B cell (primary cell): ENCODE measurements around the gene NOS3. TPM values are rescaled to one million over a fixed set of nuclear protein-coding genes. Genes with fewer than 3 reads are reported as not detected.

Experiments
- ATAC-seq: fragments of 200-7000 bp; cut with Tn5 transposase; one replicate; pipeline ENCODE4 v1.10.0; 2021; ENCODE audit warnings: low read depth, mild to moderate bottlenecking, moderate number of reproducible peaks, moderate library complexity
- CTCF ChIA-PET: fragments of 350-600 bp; sonication (Branson Sonifier 250); formaldehyde crosslinking; loops from one replicate; lab custom pipeline; 2021; ENCODE audit warnings: antibody characterized with exemption, inconsistent platforms; lab: Charles Lee
- POLR2A ChIA-PET: fragments of 350-600 bp; sonication (Branson Sonifier 250); formaldehyde crosslinking; loops from one replicate; lab custom pipeline; 2021; ENCODE audit warnings: antibody characterized with exemption; lab: Charles Lee
- DNase-seq: peaks from one replicate; pipeline ENCODE4 v3.0.0; 2013
- H2AFZ ChIP-seq: 2 replicates; pipeline ENCODE4 v1.6.1; 2012; ENCODE audit warnings: mild to moderate bottlenecking, low read depth, low read length; ENCODE audit not compliant: insufficient read depth, poor library complexity, severe bottlenecking
- H3K27ac ChIP-seq, 2 donors: 1 replicate in 1 of 2; 2 replicates in 1 of 2; pipeline ENCODE4 v1.5.1; 2012 to 2013; ENCODE audit warnings: low read length in 2 of 2, mild to moderate bottlenecking in 2 of 2, moderate library complexity in 1 of 2
- H3K27me3 ChIP-seq, 4 experiments: fragments of 200-600 bp in 1 of 4; sonication (generic) in 1 of 4; replicated peaks in 1 of 4; 1 replicate in 2 of 4; 2 replicates in 2 of 4; pipeline versions ENCODE4 v1.6.1 to v1.7.0; 2013 to 2016; ENCODE audit warnings: low read length in 3 of 4, mild to moderate bottlenecking in 2 of 4, mixed read lengths in 1 of 4, moderate library complexity in 1 of 4; ENCODE audit not compliant: insufficient read depth in 4 of 4, control insufficient read depth in 3 of 4; ENCODE audit errors: control extremely low read depth in 1 of 4
- H3K36me3 ChIP-seq, 2 experiments: replicated peaks in 1 of 2; 1 replicate in 1 of 2; 2 replicates in 1 of 2; pipeline versions ENCODE4 v1.6.1 to v1.7.1; 2013; ENCODE audit warnings: low read length in 1 of 2; ENCODE audit not compliant: insufficient read depth in 2 of 2, control insufficient read depth in 1 of 2; ENCODE audit errors: control extremely low read depth in 1 of 2, extremely low read depth in 1 of 2
- H3K4me1 ChIP-seq, 2 donors: fragments of 200-600 bp in 1 of 2; sonication (generic) in 1 of 2; 1 replicate in 1 of 2; 2 replicates in 1 of 2; pipeline versions ENCODE4 v1.5.1 to v1.6.1; 2013 to 2017; ENCODE audit warnings: low read length in 2 of 2; ENCODE audit not compliant: control insufficient read depth in 2 of 2, insufficient read depth in 2 of 2
- H3K4me2 ChIP-seq: replicated peaks from 2 replicates; pipeline ENCODE3; 2012; ENCODE audit warnings: mild to moderate bottlenecking, low read depth, low read length; ENCODE audit not compliant: poor library complexity, severe bottlenecking
- H3K4me3 ChIP-seq, 5 experiments: fragments of 200-600 bp in 1 of 5; sonication (generic) in 1 of 5; 1 replicate in 3 of 5; 2 replicates in 2 of 5; pipeline versions ENCODE4 v1.5.1 to v1.7.0; 2011 to 2016; ENCODE audit warnings: low read length in 4 of 5, mild to moderate bottlenecking in 4 of 5, low read depth in 2 of 5, control low read depth in 1 of 5, moderate library complexity in 1 of 5; ENCODE audit not compliant: insufficient read depth in 1 of 5; ENCODE audit errors: control extremely low read depth in 1 of 5, extremely low read depth in 1 of 5
- H3K79me2 ChIP-seq: fragments of 200-600 bp; sonication (generic); one replicate; pipeline ENCODE4 v1.6.0; 2016; ENCODE audit warnings: low read length; ENCODE audit not compliant: control insufficient read depth, insufficient read depth
- H3K9ac ChIP-seq: fragments of 200-600 bp; sonication (generic); 2 replicates; pipeline ENCODE4 v1.6.1; 2017; ENCODE audit warnings: mild to moderate bottlenecking, low read length, moderate library complexity
- H3K9me3 ChIP-seq, 3 donors: one replicate each; pipeline versions ENCODE4 v1.6.1 to v1.7.1; 2013; ENCODE audit warnings: low read length in 2 of 3; ENCODE audit not compliant: control insufficient read depth in 2 of 3, insufficient read depth in 1 of 3; ENCODE audit errors: control extremely low read depth in 1 of 3
- H4K20me1 ChIP-seq: 2 replicates; pipeline ENCODE4 v1.6.0; 2012; ENCODE audit warnings: mild to moderate bottlenecking, low read length; ENCODE audit not compliant: insufficient read depth, control insufficient read depth, poor library complexity, severe bottlenecking
- H3K27ac Mint-ChIP-seq: one replicate; pipeline ENCODE4 v1.8.0; 2021; ENCODE audit warnings: mixed read lengths
- H3K27me3 Mint-ChIP-seq: one replicate; pipeline ENCODE4 v1.8.0; 2021; ENCODE audit warnings: mixed read lengths
- H3K4me1 Mint-ChIP-seq: one replicate; pipeline ENCODE4 v1.8.0; 2021; ENCODE audit warnings: mixed read lengths
- H3K4me3 Mint-ChIP-seq: one replicate; pipeline ENCODE4 v1.8.0; 2021; ENCODE audit warnings: mixed read lengths
- H3K9me3 Mint-ChIP-seq: one replicate; pipeline ENCODE4 v1.8.0; 2022; ENCODE audit warnings: mixed read lengths; ENCODE audit not compliant: insufficient read depth
- EZH2 ChIP-seq: IDR thresholded peaks from 2 replicates; pipeline ENCODE4 v1.6.1; 2012; ENCODE audit warnings: borderline replicate concordance, low read depth, mild to moderate bottlenecking, moderate library complexity, low read length; ENCODE audit not compliant: insufficient read depth, poor library complexity, severe bottlenecking
- WGBS: methylation state at CpG from one replicate; pipeline ENCODE4 v1.1.5; 2013; ENCODE audit warnings: missing lambda C conversion rate; ENCODE audit not compliant: insufficient coverage; 5-methylcytosine and 5-hydroxymethylcytosine counted together
- intact Hi-C: fragments of 100-400 bp; cut with micrococcal nuclease; formaldehyde crosslinking; loops from one replicate; pipeline ENCODE4 v1.10.0; 2022
- polyA plus RNA-seq: library from polyadenylated mRNA; depleted of rRNA; stranded (reverse); fragments of >200 nt; gene quantifications from 2 replicates; pipeline ENCODE4 v1.2.3, GENCODE V29; 2012
- total RNA-seq, 2 donors: library from RNA; stranded (reverse); fragments of 120-200 nt in 1 of 2; gene quantifications; 1 replicate in 1 of 2; 2 replicates in 1 of 2; pipeline versions ENCODE4 v1.2.3 to v1.2.4, GENCODE V29; 2013 to 2022
- TF ChIP-seq, protein P1 (sequence below): fragments of 200-600 bp; IDR thresholded peaks from one replicate; pipeline ENCODE4 v1.8.0; 2022; ENCODE audit warnings: antibody characterized with exemption, mild to moderate bottlenecking

Gene NOS3
- total and polyA plus RNA-seq, 2 donors (not counting 1 experiment from before 2014, with no cell fraction given) = 0.39 to 0.54 TPM

DNA sequence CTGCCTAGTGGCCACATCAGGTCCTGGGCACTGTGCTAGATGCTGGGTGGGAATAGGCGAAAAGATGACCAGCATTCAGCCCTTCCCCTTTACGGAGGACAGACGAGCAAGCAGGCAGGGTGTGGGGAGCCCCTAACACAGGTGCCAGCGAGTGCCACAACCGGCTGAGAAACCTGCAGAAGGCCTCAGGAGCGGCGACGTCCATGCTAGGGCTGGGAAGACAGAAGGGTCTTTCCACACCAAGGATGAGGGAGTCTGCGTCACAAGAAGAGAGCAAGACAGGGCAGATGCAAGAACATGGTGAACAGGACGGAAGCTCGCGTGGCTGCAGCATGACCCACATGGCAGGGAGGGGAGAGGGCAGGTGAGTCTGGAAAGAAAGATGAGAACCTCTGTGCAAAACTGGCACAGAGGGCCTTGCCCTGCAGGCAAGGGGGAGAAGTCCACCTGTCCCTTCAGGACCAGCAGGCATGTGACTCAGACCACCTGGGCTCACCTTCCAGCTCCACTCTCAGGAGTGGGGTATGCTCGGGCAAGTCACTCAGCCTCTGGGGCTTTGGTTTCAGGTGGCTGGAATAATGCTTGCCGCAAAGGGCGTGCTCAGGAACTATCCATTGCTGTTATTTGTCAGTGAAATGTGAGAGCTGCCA, 49.3 kb upstream of the NOS3 start:
- Histone ChIP-seq H2AFZ (no peak overlapping the region), H3K9ac (no peak overlapping the region), H3K27me3 (peaks cover 0 to 10% (median 0%) of the 10 kb centered on the region in 4 experiments), H3K27ac (no peak overlapping the region), H3K4me1 (peaks cover 0 to 9% of the 10 kb centered on the region in 2 donors), H3K9me3 (no peaks in the 10 kb centered on the region), H3K36me3 (no peaks in the 10 kb centered on the region), H3K4me2 (no peak overlapping the region), H4K20me1 (no peaks in the 10 kb centered on the region), H3K4me3 (no peak overlapping the region), H3K79me2 (no peaks in the 10 kb centered on the region)
- POLR2A ChIA-PET = no interaction called here
- no peak overlapping the region for H3K4me3 Mint-ChIP-seq
- ATAC-seq = no peak
- H3K27ac Mint-ChIP-seq = no peak overlapping the region
- TF ChIP-seq, protein P1, sequence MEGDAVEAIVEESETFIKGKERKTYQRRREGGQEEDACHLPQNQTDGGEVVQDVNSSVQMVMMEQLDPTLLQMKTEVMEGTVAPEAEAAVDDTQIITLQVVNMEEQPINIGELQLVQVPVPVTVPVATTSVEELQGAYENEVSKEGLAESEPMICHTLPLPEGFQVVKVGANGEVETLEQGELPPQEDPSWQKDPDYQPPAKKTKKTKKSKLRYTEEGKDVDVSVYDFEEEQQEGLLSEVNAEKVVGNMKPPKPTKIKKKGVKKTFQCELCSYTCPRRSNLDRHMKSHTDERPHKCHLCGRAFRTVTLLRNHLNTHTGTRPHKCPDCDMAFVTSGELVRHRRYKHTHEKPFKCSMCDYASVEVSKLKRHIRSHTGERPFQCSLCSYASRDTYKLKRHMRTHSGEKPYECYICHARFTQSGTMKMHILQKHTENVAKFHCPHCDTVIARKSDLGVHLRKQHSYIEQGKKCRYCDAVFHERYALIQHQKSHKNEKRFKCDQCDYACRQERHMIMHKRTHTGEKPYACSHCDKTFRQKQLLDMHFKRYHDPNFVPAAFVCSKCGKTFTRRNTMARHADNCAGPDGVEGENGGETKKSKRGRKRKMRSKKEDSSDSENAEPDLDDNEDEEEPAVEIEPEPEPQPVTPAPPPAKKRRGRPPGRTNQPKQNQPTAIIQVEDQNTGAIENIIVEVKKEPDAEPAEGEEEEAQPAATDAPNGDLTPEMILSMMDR = no peak
- no peak for TF ChIP-seq EZH2
- CTCF ChIA-PET = no interaction called here
- 97% methylated on average over 14 of the region's 15 CpGs for WGBS
- no peaks in the 10 kb centered on the region for H3K9me3 Mint-ChIP-seq
- intact Hi-C loops = no loop called here
- peaks cover 8% of the 10 kb centered on the region for H3K4me1 Mint-ChIP-seq
- peaks cover 19% of the 10 kb centered on the region for H3K27me3 Mint-ChIP-seq
- DNase-seq = no peak

DNA sequence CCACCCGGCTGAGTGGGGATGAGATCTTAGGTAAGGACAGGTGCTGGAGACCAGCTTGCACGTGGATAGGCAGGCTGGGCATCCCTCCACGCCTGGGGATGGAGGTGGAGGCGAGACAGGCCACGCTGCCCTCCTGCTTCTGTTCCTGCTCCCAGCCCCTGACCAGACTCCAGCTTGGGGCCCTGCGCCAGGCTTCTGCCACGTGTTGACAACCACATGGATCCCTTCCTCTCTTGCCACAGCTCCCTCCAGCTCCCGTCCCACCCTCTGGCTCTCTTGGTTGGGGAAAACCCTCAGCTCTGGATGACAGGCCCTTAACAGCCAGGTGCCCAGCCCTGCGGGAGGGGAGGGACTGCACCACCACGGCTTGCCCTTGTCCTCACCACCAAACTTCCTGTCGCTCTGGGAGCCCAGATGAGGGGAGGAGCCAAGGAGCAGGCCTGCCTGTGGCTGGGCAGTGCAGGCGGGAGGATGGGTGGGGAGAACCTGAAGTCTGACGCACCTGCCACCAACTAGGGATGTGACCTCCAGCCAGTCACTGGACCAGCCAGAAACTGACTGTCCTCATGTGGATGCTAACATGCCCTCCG, 48.7 kb upstream of the NOS3 start:
- Histone ChIP-seq H2AFZ (no peak overlapping the region), H3K36me3 (no peaks in the 10 kb centered on the region), H3K27ac (no peak overlapping the region), H3K9me3 (no peaks in the 10 kb centered on the region), H3K79me2 (no peaks in the 10 kb centered on the region), H3K9ac (no peak overlapping the region), H3K27me3 (peaks cover 0 to 10% (median 0%) of the 10 kb centered on the region in 4 experiments), H3K4me3 (no peak overlapping the region), H3K4me2 (no peak overlapping the region), H4K20me1 (no peaks in the 10 kb centered on the region), H3K4me1 (peaks cover 0 to 9% of the 10 kb centered on the region in 2 donors)
- H3K27ac Mint-ChIP-seq = no peak overlapping the region
- DNase-seq (no peak), ATAC-seq (peak; percentile 49)
- no peaks in the 10 kb centered on the region for H3K9me3 Mint-ChIP-seq
- ChIA-PET POLR2A (no interaction called here), CTCF (no interaction called here)
- peaks cover 19% of the 10 kb centered on the region for H3K27me3 Mint-ChIP-seq
- TF ChIP-seq, protein P1 = no peak
- TF ChIP-seq EZH2 = no peak
- H3K4me3 Mint-ChIP-seq = no peak overlapping the region
- H3K4me1 Mint-ChIP-seq = peaks cover 8% of the 10 kb centered on the region
- intact Hi-C loops = no loop called here
- 33% methylated on average over 13 of the region's 14 CpGs for WGBS
